GM12878 (cell line): Measurements from ENCODE around the gene HSD11B1. TPM values are rescaled to one million over a fixed set of nuclear protein-coding genes. Genes with fewer than 3 reads are reported as not detected.

ENCODE experiments used
- CUX1 ChIP-seq: IDR thresholded peaks from 2 replicates; pipeline ENCODE4 v1.6.1; 2012; ENCODE audit warnings: improper control_type of control experiment, low read depth, low read length; ENCODE audit not compliant: insufficient replicate concordance
- NKRF ChIP-seq: fragments of 450-650 bp; conservative IDR thresholded peaks from 2 replicates; pipeline ENCODE4 v1.6.1; 2017; ENCODE audit warnings: mild to moderate bottlenecking, moderate library complexity
- SMAD1 ChIP-seq: fragments of 450-650 bp; IDR thresholded peaks from 2 replicates; pipeline ENCODE4 v1.6.1; 2018; ENCODE audit warnings: mild to moderate bottlenecking, low read depth; ENCODE audit not compliant: partially characterized antibody
- polyA plus RNA-seq, 11 experiments: library from polyadenylated mRNA; depleted of rRNA in 4 of 11; unstranded in 6 of 11; stranded (reverse) in 5 of 11; fragments of >200 nt; fragmentation: Nextera tagmentation in 4 of 11; fragmentation: Illumina TruSeq in 1 of 11; extraction: Ambion mirVana in 4 of 11; extraction: Trizol in 1 of 11; gene quantifications; 1 replicate in 1 of 11; 2 replicates in 10 of 11; pipeline versions ENCODE4 v1.2.1 to v1.2.3, GENCODE V29; 2011 to 2016; ENCODE audit warnings: inconsistent platforms in 2 of 11, missing spikeins in 2 of 11, low read depth in 1 of 11
- total RNA-seq, 4 experiments: library from RNA; depleted of rRNA in 3 of 4; stranded (reverse); fragments of >200 nt in 3 of 4; fragmentation: Illumina TruSeq in 1 of 4; extraction: Trizol in 1 of 4; gene quantifications; 2 replicates each; pipeline versions ENCODE4 v1.2.1 to v1.2.3, GENCODE V29; 2013 to 2021

The HSD11B1 gene
- total and polyA plus RNA-seq, 10 of the 15 experiments (the other 5 are each of a cell fraction or from before 2014, with no cell fraction given), result 0.04 to 0.27 (median 0.15) TPM; not detected in 7

GRCh38 chr1:209747580-209748262 is 43.1 kb downstream of the HSD11B1 start (continued):
- TF ChIP-seq NKRF, result no peak
- TF ChIP-seq SMAD1, result no peak
- no peak for TF ChIP-seq CUX1
- TF ChIP-seq, all 136 proteins: peak for 49
